GM12878 (cell line): ENCODE results near the gene LRRC61. TPM values are rescaled to one million over a fixed set of nuclear protein-coding genes. Genes with fewer than 3 reads are reported as not detected.

Source experiments
- ATAC-seq: fragments of 200-7000 bp; cut with Tn5 transposase; 3 replicates; pipeline ENCODE4 v1.9.1; 2020; ENCODE audit warnings: mild to moderate bottlenecking, moderate library complexity
- BruUV-seq: library from RNA; stranded (reverse); fragments of 400-500 nt; replicated peaks from 2 replicates; lab custom pipeline; 2021; lab: Mats Ljungman, UMichigan
- CTCF ChIA-PET: fragments of 300-600 bp; sonication (Branson Sonifier 250); formaldehyde crosslinking; extraction: SDS; loops from one replicate; lab custom pipeline; 2021; ENCODE audit warnings: inconsistent platforms; lab: Yijun Ruan, JAX
- POLR2A ChIA-PET: fragments of 350-600 bp; formaldehyde crosslinking; extraction: SDS; loops from one replicate; lab custom pipeline; 2021; ENCODE audit warnings: inconsistent platforms; lab: Charles Lee
- RAD21 ChIA-PET: fragments of 300-600 bp; sonication (Branson Sonifier 250); formaldehyde crosslinking; loops from one replicate; lab custom pipeline; 2023; ENCODE audit warnings: antibody characterized with exemption; ENCODE audit not compliant: unreplicated experiment; lab: Charles Lee
- SMC1A ChIA-PET: fragments of 300-600 bp; sonication (Branson Sonifier 250); formaldehyde crosslinking; loops from one replicate; lab custom pipeline; 2023; ENCODE audit not compliant: unreplicated experiment, uncharacterized antibody; lab: Charles Lee
- DNase-seq: peaks from one replicate; pipeline ENCODE4 v3.0.0-alpha.2; 2011; ENCODE audit warnings: low read depth, low spot score
- FAIRE-seq: peaks from 3 replicates; lab custom pipeline; 2011; peaks lifted over from hg19 to GRCh38; lab: Jason Lieb, UNC
- H2AFZ ChIP-seq: 2 replicates; pipeline ENCODE4 v1.6.0; 2011; ENCODE audit warnings: low read depth, low read length, control low read depth; ENCODE audit not compliant: control insufficient read depth
- H3K27ac ChIP-seq: 2 replicates; pipeline ENCODE4 v1.5.1; 2011; ENCODE audit warnings: control low read depth; ENCODE audit not compliant: control insufficient read depth, insufficient read depth
- H3K27me3 ChIP-seq, 2 experiments: replicated peaks in 1 of 2; 2 replicates each; pipeline versions ENCODE4 v1.6.0 to v1.6.1; 2011; ENCODE audit warnings: low read length in 1 of 2; ENCODE audit not compliant: control insufficient read depth in 2 of 2, insufficient read depth in 2 of 2
- H3K36me3 ChIP-seq, 2 experiments: 2 replicates each; pipeline ENCODE4 v1.5.1; 2011; ENCODE audit warnings: low read length in 1 of 2; ENCODE audit not compliant: control insufficient read depth in 2 of 2, insufficient read depth in 2 of 2
- H3K4me1 ChIP-seq: 2 replicates; pipeline ENCODE4 v1.6.1; 2011; ENCODE audit warnings: mild to moderate bottlenecking, low read length, moderate library complexity, mixed read lengths; ENCODE audit not compliant: control insufficient read depth, insufficient read depth
- H3K4me2 ChIP-seq: 2 replicates; pipeline ENCODE4 v1.6.0; 2011; ENCODE audit warnings: control low read depth; ENCODE audit not compliant: control insufficient read depth, insufficient read depth
- H3K4me3 ChIP-seq: fragments of 200-600 bp; sonication (generic); 2 replicates; pipeline ENCODE4 v1.5.1; 2016
- H3K79me2 ChIP-seq: 2 replicates; pipeline ENCODE4 v1.6.0; 2011; ENCODE audit warnings: low read length; ENCODE audit not compliant: control insufficient read depth, insufficient read depth
- H3K9ac ChIP-seq: 2 replicates; pipeline ENCODE4 v1.8.0; 2011; ENCODE audit warnings: low read length, control low read depth, mixed read lengths; ENCODE audit not compliant: control insufficient read depth, insufficient read depth
- H3K9me3 ChIP-seq: replicated peaks from 3 replicates; pipeline ENCODE4 v1.5.1; 2011; ENCODE audit warnings: mild to moderate bottlenecking, low read length; ENCODE audit not compliant: control insufficient read depth, insufficient read depth
- H4K20me1 ChIP-seq: 2 replicates; pipeline ENCODE4 v1.6.0; 2011; ENCODE audit not compliant: control insufficient read depth, insufficient read depth
- EGR1 ChIP-seq, 2 experiments: IDR thresholded peaks; 1 replicate in 1 of 2; 2 replicates in 1 of 2; pipeline ENCODE4 v1.6.1; 2011 to 2012; ENCODE audit warnings: low read depth in 2 of 2, low read length in 2 of 2, borderline replicate concordance in 1 of 2, mild to moderate bottlenecking in 1 of 2, moderate library complexity in 1 of 2
- IRF4 ChIP-seq: IDR thresholded peaks from 2 replicates; pipeline ENCODE4 v1.6.1; 2011; ENCODE audit warnings: low read depth, low read length
- POU2F2 ChIP-seq: IDR thresholded peaks from 3 replicates; pipeline ENCODE4 v1.6.1; 2011; ENCODE audit warnings: low read depth, mild to moderate bottlenecking, low read length, borderline replicate concordance
- SUZ12 ChIP-seq: fragments of 200-600 bp; sonication (generic); IDR thresholded peaks from one replicate; pipeline ENCODE4 v1.6.1; 2018; ENCODE audit warnings: antibody characterized with exemption, mild to moderate bottlenecking; ENCODE audit not compliant: unreplicated experiment
- TCF12 ChIP-seq: IDR thresholded peaks from 2 replicates; pipeline ENCODE4 v1.6.1; 2011; ENCODE audit warnings: low read depth, mild to moderate bottlenecking, low read length
- ZNF217 ChIP-seq: fragments of 450-650 bp; IDR thresholded peaks from 2 replicates; pipeline ENCODE4 v1.6.1; 2017; ENCODE audit warnings: antibody characterized with exemption, mild to moderate bottlenecking
- WGBS: methylation state at CpG from one replicate; pipeline ENCODE4 v1.1.6; 2016; ENCODE audit warnings: low lambda C conversion rate; ENCODE audit not compliant: insufficient replicate concordance, insufficient coverage; ENCODE audit errors: missing lambda C conversion rate; 5-methylcytosine and 5-hydroxymethylcytosine counted together
- in situ Hi-C: fragments of 300-500 bp; cut with MboI; formaldehyde crosslinking; loops from 9 replicates; pipeline ENCODE4 v1.14.3; 2018; ENCODE audit warnings: mixed read lengths
- intact Hi-C: fragments of 100-400 bp; cut with micrococcal nuclease; formaldehyde crosslinking; loops from one replicate; pipeline ENCODE4 v1.14.2; 2022; ENCODE audit not compliant: unreplicated experiment
- polyA plus RNA-seq, 11 experiments: library from polyadenylated mRNA; depleted of rRNA in 4 of 11; unstranded in 6 of 11; stranded (reverse) in 5 of 11; fragments of >200 nt; fragmentation: Nextera tagmentation in 4 of 11; fragmentation: Illumina TruSeq in 1 of 11; extraction: Ambion mirVana in 4 of 11; extraction: Trizol in 1 of 11; gene quantifications; 1 replicate in 1 of 11; 2 replicates in 10 of 11; pipeline versions ENCODE4 v1.2.1 to v1.2.3, GENCODE V29; 2011 to 2016; ENCODE audit warnings: inconsistent platforms in 2 of 11, missing spikeins in 2 of 11, low read depth in 1 of 11
- total RNA-seq, 4 experiments: library from RNA; depleted of rRNA in 3 of 4; stranded (reverse); fragments of >200 nt in 3 of 4; fragmentation: Illumina TruSeq in 1 of 4; extraction: Trizol in 1 of 4; gene quantifications; 2 replicates each; pipeline versions ENCODE4 v1.2.1 to v1.2.3, GENCODE V29; 2013 to 2021

Gene LRRC61
- total and polyA plus RNA-seq, 10 of the 15 experiments (the other 5 are each of a cell fraction or from before 2014, with no cell fraction given), result 1.4 to 54.2 (median 21.8) TPM

- in situ Hi-C loops, result no loop called here
- FAIRE-seq, result no peak
- WGBS, result 50% methylated on average over 39 of the region's 39 CpGs
- peaks cover 8% of the 10 kb centered on the region for H3K4me1 ChIP-seq
- no peak for DNase-seq
- ChIA-PET SMC1A (no interaction called here), RAD21 (no interaction called here), CTCF (interaction anchor here (0.8 kb wide), 1 partner anchor 656 kb away, joined by 4 read pairs; no protein-coding TSS in a partner anchor), POLR2A (no interaction called here)
- H3K27ac ChIP-seq, result no peak overlapping the region
- no peak overlapping the region for H2AFZ ChIP-seq
- BruUV-seq, result no TSS peak
- no peak overlapping the region for H3K4me3 ChIP-seq
- H3K4me2 ChIP-seq, result 0 out of 2 replicates have a peak overlapping the region, but pooled peaks have one; percentile 13
- H3K9me3 ChIP-seq, result peaks cover 5% of the 10 kb centered on the region; the same call in 2 of the 3 replicates
- no peaks in the 10 kb centered on the region for H4K20me1 ChIP-seq
- no peak overlapping the region for H3K9ac ChIP-seq
- no peak for ATAC-seq
- H3K36me3 ChIP-seq, result peaks cover 0 to 7% of the 10 kb centered on the region in 2 experiments; a peak in 2 of 4 replicates
- H3K27me3 ChIP-seq, result peaks cover 0 to 5% of the 10 kb centered on the region in 2 experiments; a peak in 2 of 4 replicates
- H3K79me2 ChIP-seq, result no peaks in the 10 kb centered on the region
- TF ChIP-seq POU2F2 (no peak), EGR1 (IDR thresholded peaks at IDR 0.05; ENCODE audit: borderline replicate concordance in 1 of 2, low read depth in 2 of 2, low read length in 2 of 2) (peak in 1 of 2 experiments; percentile 55; a peak in 1 of 3 replicates), IRF4 (no peak), TCF12 (no peak)
- intact Hi-C loops, result no loop called here
Measured at GRCh38 chr7:150340024-150340749, 17.0 kb downstream of the LRRC61 start.

- H3K4me3 ChIP-seq, result no peak overlapping the region
- DNase-seq, result no peak
- no peak overlapping the region for H3K4me2 ChIP-seq
- FAIRE-seq, result no peak
- peaks cover 0 to 5% of the 10 kb centered on the region in 2 experiments; a peak in 2 of 4 replicates for H3K27me3 ChIP-seq
- SMC1A ChIA-PET, result no interaction called here
- no peak overlapping the region for H3K27ac ChIP-seq
- no peaks in the 10 kb centered on the region for H4K20me1 ChIP-seq
- WGBS, result 45% methylated on average over 10 of the region's 29 CpGs
- CTCF ChIA-PET, result no interaction called here
- POLR2A ChIA-PET, result no interaction called here
- intact Hi-C loops (no loop called here), in situ Hi-C loops (no loop called here)
- peaks cover 8% of the 10 kb centered on the region for H3K4me1 ChIP-seq
- H2AFZ ChIP-seq, result no peak overlapping the region
- H3K79me2 ChIP-seq, result no peaks in the 10 kb centered on the region
- no TSS peak for BruUV-seq
- RAD21 ChIA-PET, result no interaction called here
- H3K9ac ChIP-seq, result no peak overlapping the region
- peaks cover 0 to 7% of the 10 kb centered on the region in 2 experiments; a peak in 2 of 4 replicates for H3K36me3 ChIP-seq
- no peak for ATAC-seq
- TF ChIP-seq SUZ12 (peak; percentile 54), ZNF217 (no peak)
- TF ChIP-seq, all 136 proteins: peak for 1
- peaks cover 5% of the 10 kb centered on the region; the same call in 2 of the 3 replicates for H3K9me3 ChIP-seq
Measured at GRCh38 chr7:150340875-150341262, 17.7 kb downstream of the LRRC61 start.
